HCT116 (cell line): ENCODE results near the gene YBX1. TPM values are rescaled to one million over a fixed set of nuclear protein-coding genes. Genes with fewer than 3 reads are reported as not detected.
A peak's percentile ranks its signal among the peaks of the same experiment; 100 is the strongest.

Experiments
- ATAC-seq: fragments of 200-7000 bp; cut with Tn5 transposase; 2 replicates; pipeline ENCODE4 v1.9.1; 2020; ENCODE audit warnings: mild to moderate bottlenecking, moderate library complexity
- Bru-seq: library from RNA; stranded (reverse); fragments of 400-500 nt; gene quantifications from one replicate; lab custom pipeline; 2021; lab: Mats Ljungman, UMichigan
- BruChase-seq, 2 experiments: library from RNA; stranded (reverse); fragments of 400-500 nt; gene quantifications; one replicate each; lab custom pipeline; 2021; lab: Mats Ljungman, UMichigan
- BruUV-seq: library from RNA; stranded (reverse); fragments of 400-500 nt; replicated peaks from 2 replicates; lab custom pipeline; 2021; lab: Mats Ljungman, UMichigan
- CTCF ChIA-PET: fragments of 300-600 bp; sonication (Branson Sonifier 250); formaldehyde crosslinking; loops from one replicate; lab custom pipeline; 2021; ENCODE audit warnings: antibody characterized with exemption; lab: Charles Lee
- POLR2A ChIA-PET: fragments of 300-600, 350-600 bp; sonication (Branson Sonifier 250); formaldehyde crosslinking; loops from one replicate; lab custom pipeline; 2021; ENCODE audit warnings: antibody characterized with exemption; lab: Charles Lee
- RAD21 ChIA-PET, 2 experiments: fragments of 300-600 bp; sonication (Branson Sonifier 250); formaldehyde crosslinking; loops; one replicate each; lab custom pipeline; 2023; ENCODE audit warnings: low total read pairs in 2 of 2; ENCODE audit not compliant: uncharacterized antibody in 2 of 2, unreplicated experiment in 2 of 2, low non-redundant PET in 1 of 2; lab: Charles Lee
- DNase-seq: peaks from one replicate; pipeline ENCODE4 v3.0.0-alpha.2; 2010; ENCODE audit warnings: low read depth, low spot score
- H2AFZ ChIP-seq: fragments of 200-600 bp; shearing (Covaris generic), sonication (generic); 2 replicates; pipeline ENCODE4 v1.6.1; 2017; ENCODE audit warnings: low read depth, mixed run types, mixed read lengths, antibody characterized with exemption, low read length; ENCODE audit not compliant: poor library complexity, severe bottlenecking
- H3K27ac ChIP-seq: 2 replicates; pipeline ENCODE4 v1.5.1; 2012; ENCODE audit warnings: low read depth, low read length
- H3K27me3 ChIP-seq: fragments of 200-600 bp; sonication (generic); 2 replicates; pipeline ENCODE4 v1.6.1; 2016; ENCODE audit warnings: mixed run types, low read length, mixed read lengths; ENCODE audit not compliant: insufficient read depth
- H3K36me3 ChIP-seq, 2 experiments: fragments of 200-500 bp in 1 of 2; fragments of 200-600 bp in 1 of 2; sonication (Bioruptor generic) in 1 of 2; sonication (generic) in 1 of 2; 2 replicates each; pipeline versions ENCODE4 v1.5.1 to v1.6.1; 2014 to 2016; ENCODE audit warnings: low read length in 2 of 2, inconsistent platforms in 1 of 2, mixed read lengths in 1 of 2, mixed run types in 1 of 2; ENCODE audit not compliant: insufficient read depth in 2 of 2, control insufficient read depth in 1 of 2
- H3K4me1 ChIP-seq, 2 experiments: fragments of 200-600 bp in 1 of 2; sonication (generic) in 1 of 2; 2 replicates each; pipeline versions ENCODE4 v1.5.1 to v1.6.1; 2012 to 2017; ENCODE audit warnings: low read length in 2 of 2, inconsistent platforms in 1 of 2, mild to moderate bottlenecking in 1 of 2, mixed read lengths in 1 of 2, mixed run types in 1 of 2, moderate library complexity in 1 of 2; ENCODE audit not compliant: insufficient read depth in 2 of 2, control insufficient read depth in 1 of 2
- H3K4me2 ChIP-seq: fragments of 200-600 bp; sonication (generic); 2 replicates; pipeline ENCODE4 v1.6.1; 2017; ENCODE audit warnings: mixed run types, low read length, mixed read lengths
- H3K4me3 ChIP-seq, 2 experiments: fragments of 200-600 bp in 1 of 2; sonication (generic) in 1 of 2; replicated peaks in 1 of 2; 2 replicates each; pipeline ENCODE4 v1.5.1; 2011 to 2016; ENCODE audit warnings: low read length in 2 of 2, control low read depth in 1 of 2, low read depth in 1 of 2, mild to moderate bottlenecking in 1 of 2, mixed read lengths in 1 of 2, mixed run types in 1 of 2
- H3K79me2 ChIP-seq: fragments of 200-600 bp; sonication (generic); 2 replicates; pipeline ENCODE4 v1.6.1; 2017; ENCODE audit warnings: mild to moderate bottlenecking, mixed run types, low read length, moderate library complexity, mixed read lengths; ENCODE audit not compliant: insufficient read depth
- H3K9ac ChIP-seq: fragments of 200-600 bp; sonication (generic); 2 replicates; pipeline ENCODE4 v1.6.1; 2016; ENCODE audit warnings: low read length, mixed read lengths
- H3K9me2 ChIP-seq: fragments of 200-600 bp; sonication (generic), shearing (Covaris generic); 2 replicates; pipeline ENCODE4 v1.6.1; 2017; ENCODE audit warnings: mixed run types, mild to moderate bottlenecking, moderate library complexity; ENCODE audit not compliant: insufficient read depth
- H3K9me3 ChIP-seq, 2 experiments: fragments of 200-500 bp in 1 of 2; fragments of 200-600 bp in 1 of 2; sonication (Bioruptor generic) in 1 of 2; sonication (generic) in 1 of 2; 2 replicates each; pipeline ENCODE4 v1.6.1; 2014 to 2017; ENCODE audit warnings: low read length in 2 of 2, mixed read lengths in 2 of 2, inconsistent platforms in 1 of 2, low read depth in 1 of 2, mild to moderate bottlenecking in 1 of 2, mixed run types in 1 of 2, moderate library complexity in 1 of 2; ENCODE audit not compliant: control insufficient read depth in 1 of 2, insufficient read depth in 1 of 2
- H4K20me1 ChIP-seq: fragments of 200-600 bp; sonication (generic), shearing (Covaris generic); 2 replicates; pipeline ENCODE4 v1.6.1; 2017; ENCODE audit warnings: mixed run types, mild to moderate bottlenecking, moderate library complexity; ENCODE audit not compliant: insufficient read depth
- CBX3 ChIP-seq: IDR thresholded peaks from 2 replicates; pipeline ENCODE4 v1.6.1; 2012; ENCODE audit warnings: low read depth
- CEBPB ChIP-seq: IDR thresholded peaks from 2 replicates; pipeline ENCODE4 v1.6.1; 2012; ENCODE audit warnings: low read depth
- EGR1 ChIP-seq: IDR thresholded peaks from 2 replicates; pipeline ENCODE4 v1.6.1; 2012; ENCODE audit warnings: low read depth
- ELF1 ChIP-seq: IDR thresholded peaks from 2 replicates; pipeline ENCODE4 v1.6.1; 2012; ENCODE audit warnings: low read depth, borderline replicate concordance
- EZH2 ChIP-seq: fragments of 200-600 bp; sonication (generic); IDR thresholded peaks from 2 replicates; pipeline ENCODE4 v1.6.1; 2017; ENCODE audit warnings: antibody characterized with exemption, mixed run types
- EZH2phosphoT487 ChIP-seq: fragments of 200-600 bp; IDR thresholded peaks from 2 replicates; pipeline ENCODE4 v1.6.1; 2018; ENCODE audit warnings: antibody characterized with exemption, borderline replicate concordance
- FOSL1 ChIP-seq: IDR thresholded peaks from 2 replicates; pipeline ENCODE4 v1.6.1; 2012; ENCODE audit warnings: low read depth
- JUND ChIP-seq: IDR thresholded peaks from 2 replicates; pipeline ENCODE4 v1.6.1; 2012
- MAX ChIP-seq: IDR thresholded peaks from 2 replicates; pipeline ENCODE4 v1.6.1; 2012
- POLR2A ChIP-seq: IDR thresholded peaks from 2 replicates; pipeline ENCODE4 v1.7.0; 2011; ENCODE audit warnings: borderline replicate concordance; ENCODE audit not compliant: insufficient read depth, insufficient read length; ENCODE audit errors: extremely low read depth
- RAD21 ChIP-seq: IDR thresholded peaks from 2 replicates; pipeline ENCODE4 v1.6.1; 2012; ENCODE audit warnings: low read depth, mild to moderate bottlenecking
- SIN3A ChIP-seq: IDR thresholded peaks from 2 replicates; pipeline ENCODE4 v1.6.1; 2012; ENCODE audit warnings: low read depth
- SP1 ChIP-seq: IDR thresholded peaks from 2 replicates; pipeline ENCODE4 v1.6.1; 2012; ENCODE audit warnings: low read depth
- YY1 ChIP-seq: IDR thresholded peaks from 2 replicates; pipeline ENCODE4 v1.6.1; 2011; ENCODE audit warnings: low read length, low read depth, moderate library complexity, mild to moderate bottlenecking; ENCODE audit not compliant: insufficient replicate concordance; ENCODE audit errors: extremely low read depth
- ZBTB33 ChIP-seq: IDR thresholded peaks from 2 replicates; pipeline ENCODE4 v1.6.1; 2011; ENCODE audit warnings: mild to moderate bottlenecking, low read length, moderate library complexity; ENCODE audit not compliant: insufficient replicate concordance; ENCODE audit errors: extremely low read depth
- ZFX ChIP-seq: fragments of 450-650 bp; IDR thresholded peaks from 2 replicates; pipeline ENCODE4 v1.6.1; 2017
- intact Hi-C: fragments of 100-400 bp; cut with micrococcal nuclease; formaldehyde crosslinking; loops from 2 replicates; pipeline ENCODE4 v1.10.0; 2022
- long read RNA-seq: library from polyadenylated mRNA; unstranded; transcript quantifications from one replicate; pipeline ENCODE4 v2.0.0, GENCODE V29; 2021; ENCODE audit not compliant: unreplicated experiment
- polyA plus RNA-seq: library from polyadenylated mRNA; unstranded; fragments of >200 nt; gene quantifications from 2 replicates; pipeline ENCODE4 v1.2.1, GENCODE V29; 2012; ENCODE audit warnings: missing spikeins
- total RNA-seq: library from RNA; stranded (reverse); gene quantifications from one replicate; pipeline ENCODE4 v1.2.1, GENCODE V29; 2021; ENCODE audit not compliant: unreplicated experiment
- TF ChIP-seq, protein P1 (sequence below), 3 experiments: fragments of 200-600 bp in 1 of 3; sonication (generic) in 1 of 3; IDR thresholded peaks in 2 of 3; conservative IDR thresholded peaks in 1 of 3; 2 replicates each; pipeline ENCODE4 v1.5.1; 2012 to 2017; ENCODE audit warnings: low read depth in 2 of 3, low read length in 2 of 3, antibody characterized with exemption in 1 of 3, borderline replicate concordance in 1 of 3, control low read depth in 1 of 3, mild to moderate bottlenecking in 1 of 3, mixed read lengths in 1 of 3, mixed run types in 1 of 3, moderate library complexity in 1 of 3; ENCODE audit not compliant: insufficient read depth in 1 of 3
- TF ChIP-seq, protein P2 (sequence below): IDR thresholded peaks from 2 replicates; pipeline ENCODE4 v1.6.1; 2012; ENCODE audit warnings: low read depth

YBX1 gene
- 1,009 TPM for total RNA-seq
- polyA plus RNA-seq = 986 and 1,086 TPM in 2 replicates
- percentile 99 among the genes with signal in this experiment for Bru-seq, nascent RNA
- BruChase-seq, experiment 1, labeled RNA remaining after a 6-hour chase = percentile 98 among the genes with signal in this experiment
- BruChase-seq, experiment 2, labeled RNA remaining after a 2-hour chase = percentile 98 among the genes with signal in this experiment
- long read RNA-seq, transcript YBX1-201 (8 exons, 1,514 nt) = major isoform, 270 of 356 reads
- long read RNA-seq, partial matches to known transcripts = 75 of 356 reads
- long read RNA-seq, other reads (novel, unspliced or antisense) = 8 of 356 reads

DNA sequence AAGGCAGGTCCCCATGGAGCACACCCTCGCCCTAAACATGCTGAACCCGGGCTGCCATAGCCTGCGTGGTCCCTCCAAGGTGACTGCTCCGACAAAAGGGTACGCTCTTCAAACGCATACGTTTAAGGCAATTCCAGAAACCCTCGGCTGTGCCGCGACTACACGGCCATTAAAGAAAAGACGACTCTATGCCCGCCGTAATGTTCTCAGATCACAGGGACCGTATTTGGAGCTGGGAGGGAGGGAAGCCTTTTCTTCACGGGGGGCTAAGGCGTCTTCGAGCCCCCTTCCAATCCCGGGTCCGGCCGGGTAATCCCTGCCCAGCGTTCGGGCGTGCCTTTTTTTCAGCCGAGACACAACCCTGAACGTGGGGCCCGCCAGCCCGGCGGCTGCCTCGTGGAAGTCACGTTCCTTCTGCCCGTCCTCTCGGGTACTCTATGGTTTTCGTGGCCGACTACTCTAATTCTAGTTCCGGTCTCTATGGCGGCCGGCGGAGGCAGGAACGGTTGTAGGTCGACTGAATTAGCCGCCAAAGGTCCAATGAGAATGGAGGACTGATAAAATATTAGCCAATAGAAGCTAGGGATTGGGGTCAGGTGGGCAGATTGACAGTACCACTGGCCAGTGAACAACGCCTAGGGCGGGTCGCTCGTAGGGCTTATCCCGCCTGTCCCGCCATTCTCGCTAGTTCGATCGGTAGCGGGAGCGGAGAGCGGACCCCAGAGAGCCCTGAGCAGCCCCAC, at the start of gene YBX1:
Gene YBX1 (plus strand): TSS at position 678 of the 743 bp plus-strand sequence. CDS start 148 bp downstream, outside the sequence.
- intact Hi-C loops = no loop called here
- H3K27me3 ChIP-seq = no peaks in the 10 kb centered on the region
- CTCF ChIA-PET = interaction anchor here (1.3 kb wide), 1 partner anchor 104 kb away, joined by 4 read pairs; no protein-coding TSS in a partner anchor
- TF ChIP-seq JUND (no peak), YY1 (peak; percentile 87), MAX (peak; percentile 97), SP1 (peak; percentile 97), EGR1 (no peak), POLR2A (no peak), ZFX (no peak), CBX3 (no peak), CEBPB (no peak), ZBTB33 (no peak), ELF1 (no peak; the same call in 1 of the 2 replicates), RAD21 (no peak), EZH2 (no peak), EZH2phosphoT487 (no peak), FOSL1 (no peak), SIN3A (peak; percentile 90)
- TF ChIP-seq, protein P1, sequence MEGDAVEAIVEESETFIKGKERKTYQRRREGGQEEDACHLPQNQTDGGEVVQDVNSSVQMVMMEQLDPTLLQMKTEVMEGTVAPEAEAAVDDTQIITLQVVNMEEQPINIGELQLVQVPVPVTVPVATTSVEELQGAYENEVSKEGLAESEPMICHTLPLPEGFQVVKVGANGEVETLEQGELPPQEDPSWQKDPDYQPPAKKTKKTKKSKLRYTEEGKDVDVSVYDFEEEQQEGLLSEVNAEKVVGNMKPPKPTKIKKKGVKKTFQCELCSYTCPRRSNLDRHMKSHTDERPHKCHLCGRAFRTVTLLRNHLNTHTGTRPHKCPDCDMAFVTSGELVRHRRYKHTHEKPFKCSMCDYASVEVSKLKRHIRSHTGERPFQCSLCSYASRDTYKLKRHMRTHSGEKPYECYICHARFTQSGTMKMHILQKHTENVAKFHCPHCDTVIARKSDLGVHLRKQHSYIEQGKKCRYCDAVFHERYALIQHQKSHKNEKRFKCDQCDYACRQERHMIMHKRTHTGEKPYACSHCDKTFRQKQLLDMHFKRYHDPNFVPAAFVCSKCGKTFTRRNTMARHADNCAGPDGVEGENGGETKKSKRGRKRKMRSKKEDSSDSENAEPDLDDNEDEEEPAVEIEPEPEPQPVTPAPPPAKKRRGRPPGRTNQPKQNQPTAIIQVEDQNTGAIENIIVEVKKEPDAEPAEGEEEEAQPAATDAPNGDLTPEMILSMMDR (IDR thresholded peaks at IDR 0.05 in 2 of 3, conservative IDR thresholded peaks at IDR 0.05 in 1 of 3; ENCODE audit: borderline replicate concordance in 1 of 3, insufficient read depth in 1 of 3, low read depth in 2 of 3, low read length in 2 of 3) = no peak
- TF ChIP-seq, protein P2, sequence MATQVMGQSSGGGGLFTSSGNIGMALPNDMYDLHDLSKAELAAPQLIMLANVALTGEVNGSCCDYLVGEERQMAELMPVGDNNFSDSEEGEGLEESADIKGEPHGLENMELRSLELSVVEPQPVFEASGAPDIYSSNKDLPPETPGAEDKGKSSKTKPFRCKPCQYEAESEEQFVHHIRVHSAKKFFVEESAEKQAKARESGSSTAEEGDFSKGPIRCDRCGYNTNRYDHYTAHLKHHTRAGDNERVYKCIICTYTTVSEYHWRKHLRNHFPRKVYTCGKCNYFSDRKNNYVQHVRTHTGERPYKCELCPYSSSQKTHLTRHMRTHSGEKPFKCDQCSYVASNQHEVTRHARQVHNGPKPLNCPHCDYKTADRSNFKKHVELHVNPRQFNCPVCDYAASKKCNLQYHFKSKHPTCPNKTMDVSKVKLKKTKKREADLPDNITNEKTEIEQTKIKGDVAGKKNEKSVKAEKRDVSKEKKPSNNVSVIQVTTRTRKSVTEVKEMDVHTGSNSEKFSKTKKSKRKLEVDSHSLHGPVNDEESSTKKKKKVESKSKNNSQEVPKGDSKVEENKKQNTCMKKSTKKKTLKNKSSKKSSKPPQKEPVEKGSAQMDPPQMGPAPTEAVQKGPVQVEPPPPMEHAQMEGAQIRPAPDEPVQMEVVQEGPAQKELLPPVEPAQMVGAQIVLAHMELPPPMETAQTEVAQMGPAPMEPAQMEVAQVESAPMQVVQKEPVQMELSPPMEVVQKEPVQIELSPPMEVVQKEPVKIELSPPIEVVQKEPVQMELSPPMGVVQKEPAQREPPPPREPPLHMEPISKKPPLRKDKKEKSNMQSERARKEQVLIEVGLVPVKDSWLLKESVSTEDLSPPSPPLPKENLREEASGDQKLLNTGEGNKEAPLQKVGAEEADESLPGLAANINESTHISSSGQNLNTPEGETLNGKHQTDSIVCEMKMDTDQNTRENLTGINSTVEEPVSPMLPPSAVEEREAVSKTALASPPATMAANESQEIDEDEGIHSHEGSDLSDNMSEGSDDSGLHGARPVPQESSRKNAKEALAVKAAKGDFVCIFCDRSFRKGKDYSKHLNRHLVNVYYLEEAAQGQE = no peak

More for the DNA sequence above, at the start of gene YBX1:
- peaks cover 58% of the 10 kb centered on the region for H3K79me2 ChIP-seq
- H3K4me2 ChIP-seq = peak within 1 kb of the TSS; percentile 96
- H3K9me3 ChIP-seq = no peaks in the 10 kb centered on the region
- DNase-seq = peak; percentile 99
- POLR2A ChIA-PET = interaction anchor here (0.7 to 2.0 kb wide), 12 partner anchors 8 to 344 kb away, joined by 3 to 9 read pairs (median 5); partner anchors contain the start of genes C1orf50, P3H1 and PPIH
- H2AFZ ChIP-seq = no peak within 1 kb of the TSS
- no peaks in the 10 kb centered on the region for H3K9me2 ChIP-seq
- H3K9ac ChIP-seq = peak within 1 kb of the TSS; percentile 94
- RAD21 ChIA-PET = no interaction called here
- peaks cover 8 to 32% of the 10 kb centered on the region in 2 experiments for H3K4me1 ChIP-seq
- peak within 1 kb of the TSS; percentile 86 to 88 for H3K4me3 ChIP-seq
- BruUV-seq = no TSS peak
- peaks cover 10 to 34% of the 10 kb centered on the region in 2 experiments; a peak in 2 of 4 replicates for H3K36me3 ChIP-seq
- peaks cover 36% of the 10 kb centered on the region; the same call in 1 of the 2 replicates for H4K20me1 ChIP-seq
- H3K27ac ChIP-seq = peak within 1 kb of the TSS; percentile 87
- ATAC-seq = peak; percentile 91
